H1 (cell line): ENCODE results near the gene TTC33. TPM values are rescaled to one million over a fixed set of nuclear protein-coding genes. Genes with fewer than 3 reads are reported as not detected.

Source experiments
- CBX5 ChIP-seq: fragments of 300-800, 300-1000 bp; sonication (generic); IDR thresholded peaks from 2 replicates; pipeline ENCODE4 v1.7.1; 2016; ENCODE audit warnings: antibody characterized with exemption, low read length, low read depth
- CHD7 ChIP-seq: fragments of 300-600 bp; sonication (generic); IDR thresholded peaks from 2 replicates; pipeline ENCODE4 v1.7.1; 2012; ENCODE audit warnings: low read length, moderate library complexity, mild to moderate bottlenecking, inconsistent platforms; ENCODE audit not compliant: insufficient replicate concordance
- CTBP2 ChIP-seq: IDR thresholded peaks from 2 replicates; pipeline ENCODE4 v1.7.0; 2011; ENCODE audit warnings: borderline replicate concordance, mild to moderate bottlenecking, moderate library complexity, mixed read lengths, low read length; ENCODE audit not compliant: insufficient read depth, insufficient read length
- FOSL1 ChIP-seq: IDR thresholded peaks from 2 replicates; pipeline ENCODE4 v1.6.1; 2011; ENCODE audit warnings: mild to moderate bottlenecking, low read depth, low read length, moderate library complexity; ENCODE audit not compliant: insufficient read depth
- GTF2F1 ChIP-seq: IDR thresholded peaks from 2 replicates; pipeline ENCODE4 v1.6.1; 2012; ENCODE audit warnings: low read depth, low read length, improper control_type of control experiment, borderline replicate concordance
- HDAC2 ChIP-seq, 2 experiments: fragments of 300-600 bp in 1 of 2; sonication (generic) in 1 of 2; IDR thresholded peaks; 2 replicates each; pipeline ENCODE4 v1.6.1; 2011 to 2012; ENCODE audit warnings: low read depth in 2 of 2, low read length in 2 of 2, mild to moderate bottlenecking in 2 of 2, moderate library complexity in 2 of 2, borderline replicate concordance in 1 of 2, inconsistent platforms in 1 of 2
- MAX ChIP-seq: IDR thresholded peaks from 2 replicates; pipeline ENCODE4 v1.6.1; 2012; ENCODE audit warnings: inconsistent platforms
- RFX5 ChIP-seq: IDR thresholded peaks from 2 replicates; pipeline ENCODE4 v1.6.1; 2011; ENCODE audit warnings: low read depth, low read length, improper control_type of control experiment, borderline replicate concordance
- RXRA ChIP-seq: IDR thresholded peaks from 2 replicates; pipeline ENCODE4 v1.6.1; 2011; ENCODE audit warnings: low read depth, mild to moderate bottlenecking, low read length, moderate library complexity; ENCODE audit not compliant: insufficient read depth
- SIX5 ChIP-seq: IDR thresholded peaks from 2 replicates; pipeline ENCODE4 v1.6.1; 2011; ENCODE audit warnings: mild to moderate bottlenecking, low read depth, low read length
- SRF ChIP-seq: IDR thresholded peaks from 2 replicates; pipeline ENCODE4 v1.6.1; 2011; ENCODE audit warnings: mild to moderate bottlenecking, low read depth, low read length, moderate library complexity
- polyA plus RNA-seq, 7 experiments: library from polyadenylated mRNA; depleted of rRNA in 3 of 7; stranded (reverse) in 5 of 7; unstranded in 2 of 7; fragments of >200 nt in 5 of 7; fragments of 200-250 nt in 2 of 7; gene quantifications; 1 replicate in 5 of 7; 2 replicates in 1 of 7; 4 replicates in 1 of 7; pipeline versions ENCODE4 v1.2.1 to v1.2.3, GENCODE V29; 2011 to 2013; ENCODE audit warnings: missing spikeins in 2 of 7, mixed read lengths in 2 of 7
- total RNA-seq: library from RNA; stranded (reverse); fragmentation: NEBNext Ultra II Directional; extraction: Animal tissue kit (Norgen Biotek cat#: 25700); gene quantifications from 2 replicates; pipeline ENCODE4 v1.2.1, GENCODE V29; 2021

TTC33 gene
- total and polyA plus RNA-seq, 2 of the 8 experiments (the other 6 are each of a cell fraction or from before 2014, with no cell fraction given): 1.2 to 12.6 TPM

GRCh38 chr5:40714001-40714400 is 41.8 kb downstream of the TTC33 start (continued):
- no peak for TF ChIP-seq CHD7
- TF ChIP-seq RXRA: no peak
- TF ChIP-seq RFX5: no peak
- no peak for TF ChIP-seq SIX5
- TF ChIP-seq FOSL1: no peak
- TF ChIP-seq HDAC2 (IDR thresholded peaks at IDR 0.05; ENCODE audit: borderline replicate concordance in 1 of 2, low read depth in 2 of 2, low read length in 2 of 2): no peak
- TF ChIP-seq SRF: no peak
- no peak for TF ChIP-seq CBX5
- no peak for TF ChIP-seq GTF2F1
- no peak for TF ChIP-seq MAX
- TF ChIP-seq CTBP2: no peak
